ENCODE results near the gene KAZN.

KAZN gene

DNA sequence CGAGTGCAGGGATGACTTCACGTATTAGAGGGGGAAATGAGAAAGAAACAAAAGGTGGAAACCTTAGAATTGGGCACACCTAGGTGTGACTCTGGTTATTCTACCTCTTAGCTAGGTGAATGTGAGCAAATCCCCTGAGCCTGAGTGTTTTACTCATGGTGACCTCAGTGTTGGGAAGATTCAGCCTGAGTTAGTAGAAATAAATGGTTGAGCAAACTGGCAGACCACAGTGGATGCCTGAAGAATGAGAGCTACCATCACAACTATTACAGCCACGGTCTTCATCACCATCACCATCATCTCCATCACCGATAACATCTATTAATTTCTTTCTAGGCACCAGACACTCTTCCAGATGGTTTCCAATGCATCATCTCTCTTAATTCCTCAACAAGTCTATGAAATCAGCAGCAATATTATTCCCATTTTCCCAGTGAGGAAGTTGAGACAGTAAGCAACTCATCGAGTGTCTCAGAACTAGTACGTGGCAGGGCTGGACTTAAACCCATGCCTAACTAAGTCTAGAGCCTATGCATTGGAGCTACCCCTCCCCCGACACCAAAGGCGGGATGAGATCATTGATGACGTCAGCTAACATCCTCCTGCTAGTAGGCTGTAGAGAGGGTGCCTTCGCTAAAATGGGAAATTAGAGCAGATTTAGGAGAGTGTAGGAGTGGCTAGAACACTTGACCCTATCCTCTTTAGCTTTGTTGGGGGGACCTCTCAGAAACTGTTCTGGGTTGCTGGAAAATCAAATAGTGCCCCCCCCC, 7.9 kb upstream of the KAZN start:
- no peak for DNase-seq

DNA sequence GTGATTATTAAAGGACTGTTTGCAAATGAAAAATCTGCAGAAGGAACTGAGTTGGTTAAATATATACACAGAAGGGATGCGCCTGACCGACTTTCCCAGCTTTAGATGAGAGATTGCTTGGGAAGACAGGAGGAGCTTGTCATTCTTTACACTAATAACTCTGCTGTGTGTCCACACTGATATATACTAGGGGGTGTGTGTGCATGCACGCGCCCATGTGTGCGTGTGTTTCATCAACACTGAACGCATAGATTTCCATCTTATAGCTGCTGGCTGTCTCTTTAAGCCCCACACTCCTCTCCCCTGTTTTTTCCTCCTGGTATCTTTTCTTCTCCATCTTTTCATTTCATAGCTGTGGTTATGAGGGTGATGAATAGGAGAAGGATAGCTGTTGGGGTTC, 6.9 kb upstream of the KAZN start:
- DNase-seq: no peak

DNA sequence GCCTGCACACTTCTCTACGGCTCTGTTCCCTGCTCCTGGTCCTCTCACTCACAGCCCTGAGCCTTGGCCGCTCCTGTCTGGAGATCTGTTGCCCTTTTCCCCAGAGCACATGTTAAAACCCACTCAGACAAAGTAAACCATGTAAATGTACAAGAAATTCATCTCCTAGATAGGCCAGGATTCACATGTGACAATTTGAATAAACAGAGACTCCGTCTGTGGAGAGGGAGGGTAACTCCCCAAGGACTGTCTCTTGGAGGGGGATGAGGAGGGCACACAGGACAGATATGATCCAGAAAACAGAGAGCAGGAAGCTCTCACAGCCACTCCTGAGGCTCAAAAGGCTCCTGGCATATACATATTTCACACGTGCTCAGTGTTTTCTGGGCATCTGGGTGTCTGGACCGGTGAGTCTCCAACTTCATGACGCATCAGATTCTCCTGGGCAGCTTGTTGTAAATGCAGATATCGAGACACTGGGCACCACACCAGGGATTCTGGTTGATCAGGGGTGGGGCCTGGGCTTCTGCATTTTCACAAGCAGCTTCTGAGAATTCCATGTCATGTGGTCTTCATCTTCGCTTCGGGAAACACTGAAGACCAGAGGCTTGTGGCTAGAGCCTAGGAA, 6.4 kb upstream of the KAZN start:
- no peak for DNase-seq

DNA sequence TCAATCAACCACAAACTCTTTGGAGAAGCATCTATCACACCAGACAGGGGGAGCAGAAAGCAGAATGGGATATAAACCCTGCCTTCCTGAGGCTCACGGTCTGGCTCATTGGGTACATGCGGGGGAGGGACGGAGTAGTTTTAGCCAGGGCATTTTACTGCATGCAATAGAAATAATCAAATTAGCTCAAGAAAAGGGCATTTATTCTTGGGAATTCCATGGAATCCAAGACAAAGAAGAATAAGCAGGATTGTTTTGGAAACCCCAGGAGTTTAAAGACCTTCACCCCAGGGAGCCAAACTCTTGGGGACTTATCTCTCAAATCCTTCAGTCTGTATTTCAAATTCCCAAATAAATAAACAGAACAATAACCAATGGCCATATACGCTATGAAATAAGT, 5.2 kb upstream of the KAZN start:
- DNase-seq: no peak

DNA sequence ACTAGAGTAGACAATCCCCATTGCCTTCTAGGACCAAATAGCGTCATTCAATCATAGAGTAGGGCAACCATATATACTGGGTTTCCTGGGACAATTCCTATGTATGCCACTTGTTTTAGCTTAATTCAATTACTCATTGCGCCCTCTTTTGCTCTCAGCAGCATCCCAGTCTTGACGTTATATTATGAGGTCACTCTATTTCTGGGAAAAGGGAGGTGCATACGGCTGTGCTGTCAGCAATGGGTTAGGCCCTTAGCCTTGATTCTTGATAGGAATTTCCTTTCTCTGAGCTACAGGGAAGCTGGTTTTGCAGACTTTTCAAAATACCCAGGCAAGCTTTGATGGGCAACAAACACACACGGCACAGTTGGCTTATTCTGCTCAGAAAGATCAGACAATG, 4.4 kb upstream of the KAZN start:
- no peak for DNase-seq

DNA sequence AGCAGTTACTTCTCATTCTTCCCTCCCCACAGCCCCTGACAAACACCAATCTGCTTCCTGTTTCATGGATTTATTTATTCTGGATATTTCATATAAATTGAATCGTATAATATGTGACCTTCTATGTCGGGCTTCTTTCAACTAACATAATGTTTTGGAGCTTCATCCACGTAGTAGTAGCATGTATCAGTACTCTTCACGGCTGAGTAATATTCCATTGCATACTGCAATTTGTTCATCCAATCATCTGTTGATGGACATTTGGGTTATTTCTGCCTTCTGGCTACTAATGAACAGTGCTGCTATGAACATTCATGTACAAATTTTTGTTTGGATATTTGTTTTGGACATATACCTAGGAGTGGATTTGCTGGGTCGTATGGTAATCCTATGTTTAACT, 1.9 kb upstream of the KAZN start:
- no peak for DNase-seq

DNA sequence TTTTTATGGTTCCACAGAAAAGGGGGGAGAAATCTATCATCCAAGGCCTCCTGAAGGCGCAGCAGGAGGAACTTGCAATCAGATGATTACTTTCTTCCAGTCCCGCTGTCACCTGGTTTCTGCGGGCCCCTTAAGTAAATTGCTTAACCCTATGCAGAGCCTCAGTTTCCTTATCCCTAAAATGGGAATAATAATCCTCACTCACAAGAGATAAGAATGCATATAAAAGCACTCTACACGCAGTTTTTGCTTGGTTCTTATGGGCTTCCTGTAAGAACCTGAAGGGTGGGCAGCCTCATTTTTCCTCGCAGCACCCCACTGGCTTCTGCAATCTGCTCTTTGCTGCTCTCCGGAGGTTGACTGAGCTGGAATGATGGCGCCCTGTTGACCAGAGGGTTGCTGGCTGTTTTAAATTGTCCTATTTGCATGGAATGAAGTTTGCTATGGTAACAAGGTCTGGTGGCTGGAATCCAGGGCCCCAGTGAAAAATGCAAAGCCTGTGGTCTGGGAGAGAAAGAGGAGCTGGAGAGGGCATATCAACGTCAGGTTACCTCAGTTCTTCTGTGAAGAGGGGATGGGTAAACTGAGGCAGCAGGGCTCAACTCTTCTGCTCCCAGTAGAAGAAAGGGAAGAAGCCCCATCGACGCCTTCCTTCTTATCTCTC, 1.0 kb upstream of the KAZN start:
- DNase-seq: no peak

DNA sequence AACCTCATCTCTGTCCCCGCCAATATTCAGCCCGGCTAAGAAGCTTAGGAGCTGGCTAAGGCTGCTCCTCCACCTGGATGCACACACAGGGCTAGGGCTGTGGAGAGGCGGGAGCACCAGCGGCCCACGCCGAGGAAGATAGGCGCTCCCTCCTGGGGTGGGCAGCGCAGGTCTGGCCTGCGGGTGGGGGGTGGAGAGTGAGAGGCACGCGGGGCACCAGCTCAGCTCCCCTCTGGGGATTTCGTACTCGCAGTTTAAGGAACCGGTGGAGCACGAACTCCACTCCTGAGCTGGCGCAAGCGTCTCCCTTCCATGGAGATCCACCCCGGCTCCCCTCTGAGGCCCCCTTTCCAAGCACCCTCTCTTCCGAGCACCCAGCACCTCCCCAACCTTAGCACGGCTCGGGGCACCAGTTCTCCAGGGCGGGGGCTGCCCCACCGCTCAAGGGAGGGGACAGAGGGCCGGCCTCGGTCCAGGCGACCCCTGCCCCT, 433 bp upstream of the KAZN start:
- no peak for DNase-seq

DNA sequence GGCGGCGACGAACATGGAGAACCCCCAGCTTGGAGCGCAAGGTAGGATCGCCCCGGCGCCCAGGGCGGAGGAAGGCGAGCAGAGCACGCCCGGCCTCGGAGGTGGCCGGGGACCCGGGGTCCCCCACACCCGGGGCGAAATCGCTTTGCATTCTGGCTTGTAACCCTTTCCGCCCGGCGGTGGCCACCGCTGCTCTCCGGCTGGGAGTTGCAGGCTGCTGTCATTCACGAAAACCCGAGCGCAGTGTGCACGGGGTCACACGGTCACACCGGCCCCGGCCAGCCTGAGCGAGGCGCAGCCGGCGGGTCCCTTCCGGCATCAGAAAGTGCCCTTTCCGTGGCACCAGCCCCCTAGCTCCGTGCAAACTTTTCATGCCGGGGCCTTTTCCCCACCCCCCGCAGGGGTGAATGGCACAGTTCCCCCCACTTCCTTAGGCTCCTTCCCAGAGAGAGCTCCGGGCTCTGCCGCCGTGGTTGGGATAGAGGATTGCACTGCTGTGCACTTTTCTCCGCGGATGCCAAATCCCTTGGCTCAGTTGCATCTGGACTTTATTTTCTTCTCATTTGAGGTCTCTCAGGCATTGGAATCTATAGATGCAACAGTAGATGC, 802 bp downstream of the KAZN start:
- DNase-seq: no peak

DNA sequence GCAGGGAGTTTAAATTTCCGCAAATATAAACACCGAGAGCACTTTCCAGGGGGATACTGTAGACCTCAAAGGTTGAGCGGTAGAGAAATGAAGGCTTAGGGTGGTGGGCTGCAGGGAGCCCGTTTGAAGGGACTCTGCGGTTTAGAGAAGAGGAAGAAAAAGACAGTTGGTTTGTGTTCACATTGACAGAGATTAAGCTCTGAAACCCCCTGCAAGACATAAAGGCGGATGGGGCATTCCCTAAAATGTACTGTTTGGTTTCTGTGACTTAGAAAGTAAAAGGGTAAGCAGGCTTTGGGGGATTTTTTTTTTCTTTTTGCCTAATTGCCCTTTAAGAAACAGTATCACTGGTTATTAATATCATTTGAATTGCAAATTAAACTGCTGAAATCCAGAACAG, 1.3 kb downstream of the KAZN start:
- no peak for DNase-seq

DNA sequence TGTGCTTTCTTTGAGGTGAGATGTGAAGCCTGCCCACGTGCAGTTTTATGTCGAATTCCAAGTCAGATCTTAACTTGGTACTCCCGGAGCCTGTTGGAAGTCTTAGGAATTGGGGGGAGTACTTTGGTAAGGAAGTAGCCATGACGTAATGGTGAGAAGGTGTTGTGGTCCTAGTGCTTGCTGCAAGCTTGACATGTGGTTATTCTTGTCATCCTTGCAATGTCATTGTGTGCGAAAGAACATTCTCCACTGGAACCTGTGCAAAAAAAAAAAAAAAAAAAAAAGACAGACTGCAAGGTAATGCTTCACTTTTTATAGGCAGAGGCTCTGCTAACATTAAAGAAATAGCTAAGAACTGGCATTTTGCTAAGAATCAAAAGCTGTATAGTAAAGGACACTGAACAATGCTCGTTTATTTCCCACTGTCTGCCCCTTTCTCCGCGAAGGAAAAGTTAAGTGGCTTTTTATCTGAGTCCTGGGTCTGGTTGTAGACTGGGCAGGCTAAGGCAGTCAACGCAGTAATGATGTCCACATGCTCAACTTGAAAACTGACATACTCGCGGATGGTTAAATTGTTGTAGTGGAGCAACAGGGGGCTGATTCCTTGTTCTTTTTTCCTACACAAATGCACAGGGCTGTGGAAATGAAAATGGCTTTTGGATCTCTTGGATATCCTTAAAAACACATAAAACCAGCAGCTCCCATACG, 2.1 kb downstream of the KAZN start:
- no peak for DNase-seq

DNA sequence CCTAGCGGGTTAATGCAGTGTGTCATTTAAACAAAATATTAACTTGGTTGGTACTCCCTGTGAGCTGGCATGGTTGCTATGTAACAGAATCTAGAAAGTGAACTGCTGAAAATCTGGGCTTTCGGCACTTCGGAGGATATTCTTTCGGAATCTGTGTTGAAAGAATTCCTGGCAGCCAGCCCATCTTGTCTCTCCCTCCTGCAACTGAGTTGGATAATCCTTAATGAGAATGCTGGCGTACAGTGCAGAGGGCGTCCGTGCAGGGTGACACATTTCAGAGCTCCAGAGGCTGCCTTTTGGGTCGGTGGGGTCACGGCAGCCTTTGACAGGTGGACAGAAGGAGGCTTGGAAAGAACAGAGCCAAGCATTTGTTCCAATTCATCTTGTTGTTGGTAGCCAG, 3.7 kb downstream of the KAZN start:
- no peak for DNase-seq

DNA sequence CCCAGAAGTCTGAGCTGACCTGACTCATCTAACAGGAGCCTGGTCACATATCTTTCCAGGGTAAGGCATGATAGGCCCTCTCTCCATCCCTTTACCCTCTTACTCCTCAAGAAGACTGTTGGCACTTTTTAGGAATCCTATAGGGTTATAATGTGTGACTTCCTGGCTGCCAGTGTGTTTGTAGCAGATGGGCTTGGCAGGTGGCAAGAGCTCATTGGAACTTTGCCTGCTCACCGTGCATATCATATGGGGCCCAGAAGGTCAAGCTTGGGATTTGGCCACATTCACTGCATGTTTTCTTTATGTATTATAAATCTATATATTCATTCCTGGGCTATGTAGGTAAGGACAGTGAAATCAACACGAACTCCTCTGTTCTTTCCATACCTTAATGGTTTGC, 5.2 kb downstream of the KAZN start:
- DNase-seq: no peak

DNA sequence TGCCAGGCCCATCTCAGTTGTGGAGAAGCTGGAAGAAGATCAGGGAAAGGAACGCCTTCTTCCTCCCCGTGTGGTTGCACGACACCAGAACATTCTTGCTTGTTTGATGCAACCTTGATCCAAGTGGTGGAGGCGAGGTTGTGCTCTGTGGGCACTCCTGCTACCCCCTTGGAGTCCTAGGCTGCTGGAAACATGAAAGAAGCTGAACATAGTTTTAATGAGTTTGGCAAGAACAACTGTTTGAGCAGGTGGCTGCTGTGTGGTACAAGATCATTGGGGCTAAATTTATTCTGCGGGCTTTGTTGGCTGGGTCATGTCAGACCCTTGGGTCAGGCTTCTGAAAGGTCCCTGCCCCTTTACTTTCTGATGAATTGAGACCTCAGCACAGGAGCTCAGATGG, 5.9 kb downstream of the KAZN start:
- no peak for DNase-seq

DNA sequence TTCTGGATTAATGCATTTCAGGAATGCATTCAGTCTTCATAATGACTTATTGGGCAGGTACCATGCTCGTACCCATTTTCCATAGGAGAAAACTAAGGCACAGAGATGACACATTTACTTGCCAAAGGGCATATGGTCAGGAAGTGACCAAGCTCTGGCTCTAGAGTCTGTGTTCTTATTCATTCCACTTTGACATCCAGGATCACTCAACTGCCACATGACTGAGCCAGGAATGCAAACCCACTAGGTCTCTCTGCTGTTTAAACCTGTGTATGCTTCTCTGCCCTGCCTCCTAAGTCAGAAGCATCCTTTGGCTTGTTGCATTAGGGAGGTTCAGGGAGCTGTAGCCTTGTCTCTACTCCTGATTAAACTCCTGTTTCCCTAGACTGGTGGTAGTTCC, 7.5 kb downstream of the KAZN start:
- no peak for DNase-seq

DNA sequence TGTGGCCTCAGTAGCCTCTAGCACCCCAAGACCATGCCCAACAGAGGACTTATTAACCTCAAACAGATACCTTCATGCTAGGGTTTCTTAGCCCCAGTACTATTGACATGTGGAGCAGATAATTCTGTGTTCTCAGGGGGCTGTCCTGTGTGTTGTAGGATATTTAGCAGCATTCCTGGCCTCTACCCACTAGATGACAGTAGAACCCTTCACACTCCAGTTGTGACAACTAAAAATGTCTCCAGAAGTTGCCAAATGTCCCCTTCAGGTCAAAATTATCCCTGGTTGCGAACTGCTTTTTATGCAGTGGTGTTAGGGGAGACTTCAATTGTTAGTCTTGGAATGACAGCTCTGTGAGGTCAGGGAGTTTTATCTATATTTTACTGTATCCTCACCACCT, 8.1 kb downstream of the KAZN start:
- DNase-seq: no peak

DNA sequence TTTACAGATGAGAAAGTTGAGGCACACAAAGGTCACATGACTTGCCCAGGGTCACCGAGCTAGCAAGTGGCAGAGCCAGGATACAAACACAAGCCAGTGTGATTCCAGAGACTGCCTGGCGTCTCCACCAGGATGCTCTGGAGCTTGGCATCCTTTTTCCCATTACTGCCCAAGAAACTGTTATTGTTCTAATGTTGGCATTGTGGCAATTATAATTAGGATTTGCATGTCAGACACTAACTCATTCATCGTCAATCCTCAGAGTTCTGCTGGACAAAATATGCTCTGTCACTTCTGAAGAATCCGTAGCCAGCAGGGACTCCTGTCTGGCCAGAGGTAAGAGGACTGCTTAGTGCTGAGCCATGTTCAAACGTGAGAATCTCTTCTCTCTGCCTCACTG, 8.8 kb downstream of the KAZN start:
- DNase-seq: no peak

DNA sequence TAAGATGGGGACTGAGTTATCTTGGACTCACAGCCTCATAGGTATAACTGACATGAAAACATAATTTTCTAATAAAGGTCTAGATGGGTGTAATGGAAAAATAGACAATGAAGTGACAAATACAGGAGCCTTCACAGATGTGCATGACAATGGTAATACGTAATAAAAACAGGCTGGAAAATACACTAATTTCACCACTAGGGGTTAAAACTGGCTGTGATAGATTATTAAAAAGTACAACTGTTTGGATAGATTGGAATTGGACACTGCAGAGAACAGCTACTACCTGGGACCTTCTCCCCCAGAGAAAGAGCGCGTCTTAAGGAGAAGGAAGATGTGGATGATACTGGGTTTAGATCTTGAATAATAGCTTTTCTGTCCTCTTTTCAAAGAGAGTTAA, 9.8 kb downstream of the KAZN start:
- no peak for DNase-seq

DNA sequence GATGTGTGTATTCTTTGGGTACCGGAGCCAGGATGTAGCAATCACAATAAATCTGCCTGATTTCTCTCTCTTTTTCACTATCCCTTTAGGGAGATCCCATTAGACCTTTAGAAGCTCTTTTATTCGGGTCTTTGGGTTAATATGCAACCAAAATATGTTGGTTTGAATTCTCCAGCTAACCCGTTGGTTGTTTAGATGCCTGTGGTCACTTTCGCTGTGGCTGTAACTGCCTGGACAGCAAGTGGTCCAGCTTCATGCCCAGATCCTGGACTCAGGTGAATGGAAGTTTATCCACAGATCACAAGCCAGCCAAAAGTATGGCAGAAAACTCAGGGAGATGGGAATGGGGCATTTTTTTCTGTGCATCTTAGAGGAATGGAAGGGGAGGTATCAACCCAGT, 12.3 kb downstream of the KAZN start:
- DNase-seq: no peak

DNA sequence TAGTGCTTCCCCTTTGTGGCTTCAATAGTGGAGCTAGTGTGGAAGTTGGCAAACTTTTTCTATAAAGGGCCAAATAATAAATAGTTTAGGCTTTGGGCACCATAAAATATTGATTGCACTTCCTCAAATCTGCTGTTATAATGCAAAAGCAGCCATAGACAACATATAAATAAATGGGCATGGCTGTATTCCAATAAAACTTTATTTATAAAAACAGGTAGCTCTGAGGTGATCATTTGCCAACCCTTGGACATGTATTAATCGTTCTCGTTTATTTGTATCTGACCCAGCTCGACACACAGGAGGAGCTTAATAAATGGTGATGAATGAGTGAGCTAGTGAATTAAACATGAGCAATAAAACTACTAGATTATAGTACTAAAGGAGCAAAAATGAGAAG, 13.3 kb downstream of the KAZN start:
- DNase-seq: no peak

DNA sequence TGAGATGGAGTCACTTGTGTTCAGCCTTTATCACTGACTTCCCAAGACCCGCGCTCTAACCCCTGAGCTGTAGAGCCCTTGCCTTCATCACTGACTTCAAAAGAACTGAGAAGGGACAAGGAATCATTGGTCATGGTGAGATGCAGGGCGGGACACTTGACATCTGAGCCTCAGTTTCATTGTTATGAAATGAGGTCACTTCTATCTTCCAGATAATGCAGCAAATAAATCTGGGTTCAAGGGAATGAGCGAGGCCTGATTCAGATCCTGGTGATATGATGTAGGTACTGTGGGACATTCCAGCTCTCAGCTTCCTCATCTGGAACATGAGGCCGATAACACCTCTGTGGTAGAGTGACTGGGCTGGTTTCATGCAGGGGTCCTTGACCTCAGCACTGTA, 13.8 kb downstream of the KAZN start:
- DNase-seq: no peak

DNA sequence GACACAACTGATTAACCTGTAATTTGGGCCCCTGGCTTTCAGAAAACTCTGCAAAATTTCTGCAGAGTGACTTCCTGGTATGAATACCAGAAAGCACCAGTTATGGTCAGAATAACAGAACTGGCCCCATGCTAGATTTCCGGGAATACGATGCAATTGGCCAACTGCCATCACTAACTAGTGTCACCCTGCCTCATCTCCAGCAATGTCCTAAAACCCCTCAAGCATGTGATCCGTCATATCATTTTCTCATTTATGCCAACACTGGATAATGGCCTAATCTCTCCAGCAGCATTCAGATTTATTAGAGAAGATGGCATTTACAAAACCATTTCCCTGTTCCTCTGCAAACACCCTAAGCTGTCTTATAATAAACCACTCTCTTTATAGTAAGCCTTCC, 15.4 kb downstream of the KAZN start:
- DNase-seq: no peak

DNA sequence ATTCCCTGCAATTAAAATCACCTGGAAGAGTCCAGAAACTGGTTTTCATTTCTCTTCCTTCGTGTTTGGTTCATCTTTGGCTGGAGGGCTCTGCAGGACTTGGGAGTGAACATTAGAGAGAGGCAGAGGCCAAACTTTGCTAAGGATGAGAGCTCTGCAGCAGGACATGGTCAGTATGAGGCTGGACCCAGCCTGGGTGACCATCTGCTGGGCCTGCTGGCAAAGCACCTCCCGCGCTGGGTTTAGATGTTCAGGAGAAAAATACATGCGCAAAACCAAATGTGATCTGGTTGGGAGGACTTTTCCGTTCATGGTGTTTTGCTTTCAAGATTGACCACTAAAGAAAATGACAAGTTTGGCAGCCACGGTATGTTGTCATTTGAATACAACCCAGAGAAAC, 15.9 kb downstream of the KAZN start:
- no peak for DNase-seq

Data from KG1 (cell line).